BE2C (cell line): Measurements from ENCODE around the gene DAP3.
"Not testable (repeated sequence)": the region's sequence is repeated elsewhere in the genome, so short reads cannot be mapped to it uniquely, and the experiment has no call there.

ENCODE experiments used
- DNase-seq: peaks from one replicate; pipeline ENCODE4 v3.0.0-alpha.2; 2020
- H3K27me3 ChIP-seq: fragments of 250-450 bp; sonication (Bioruptor Pico); 2 replicates; pipeline ENCODE4 v1.5.1; 2020; ENCODE audit warnings: mild to moderate bottlenecking
- H3K36me3 ChIP-seq: fragments of 250-450 bp; sonication (Bioruptor Pico); 2 replicates; pipeline ENCODE4 v1.5.1; 2020; ENCODE audit warnings: mild to moderate bottlenecking
- H3K4me1 ChIP-seq: fragments of 250-450 bp; sonication (Bioruptor Pico); 2 replicates; pipeline ENCODE4 v1.5.1; 2020
- H3K4me3 ChIP-seq: 2 replicates; pipeline ENCODE4 v1.5.1; 2011; ENCODE audit warnings: low read depth, low read length
- H3K9me3 ChIP-seq: fragments of 250-450 bp; sonication (Bioruptor Pico); 2 replicates; pipeline ENCODE4 v1.5.1; 2020
- TF ChIP-seq, protein P1 (sequence below): IDR thresholded peaks from 2 replicates; pipeline ENCODE4 v1.5.1; 2012; ENCODE audit warnings: mild to moderate bottlenecking, low read depth, low read length

Gene DAP3

DNA sequence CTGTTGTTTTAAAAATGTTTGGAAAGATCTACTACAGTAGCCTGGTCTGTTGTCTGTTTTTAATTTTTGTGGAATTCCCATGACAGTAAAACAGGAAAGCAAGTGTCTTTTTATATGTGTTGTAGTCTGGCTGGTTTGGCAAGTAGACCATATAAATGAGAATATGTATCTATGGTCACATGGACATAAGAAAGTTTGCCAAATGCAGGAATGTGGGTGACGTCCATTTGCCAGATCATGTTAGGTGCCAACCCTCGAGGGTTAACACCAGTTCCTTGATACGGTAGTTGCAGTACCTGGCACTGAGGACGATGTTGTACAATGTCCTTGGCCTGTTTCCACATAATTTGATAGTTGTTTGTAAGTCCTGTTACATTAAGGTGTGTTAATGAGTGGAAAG is 6.2 kb downstream of the DAP3 start:
- TF ChIP-seq, protein P1, sequence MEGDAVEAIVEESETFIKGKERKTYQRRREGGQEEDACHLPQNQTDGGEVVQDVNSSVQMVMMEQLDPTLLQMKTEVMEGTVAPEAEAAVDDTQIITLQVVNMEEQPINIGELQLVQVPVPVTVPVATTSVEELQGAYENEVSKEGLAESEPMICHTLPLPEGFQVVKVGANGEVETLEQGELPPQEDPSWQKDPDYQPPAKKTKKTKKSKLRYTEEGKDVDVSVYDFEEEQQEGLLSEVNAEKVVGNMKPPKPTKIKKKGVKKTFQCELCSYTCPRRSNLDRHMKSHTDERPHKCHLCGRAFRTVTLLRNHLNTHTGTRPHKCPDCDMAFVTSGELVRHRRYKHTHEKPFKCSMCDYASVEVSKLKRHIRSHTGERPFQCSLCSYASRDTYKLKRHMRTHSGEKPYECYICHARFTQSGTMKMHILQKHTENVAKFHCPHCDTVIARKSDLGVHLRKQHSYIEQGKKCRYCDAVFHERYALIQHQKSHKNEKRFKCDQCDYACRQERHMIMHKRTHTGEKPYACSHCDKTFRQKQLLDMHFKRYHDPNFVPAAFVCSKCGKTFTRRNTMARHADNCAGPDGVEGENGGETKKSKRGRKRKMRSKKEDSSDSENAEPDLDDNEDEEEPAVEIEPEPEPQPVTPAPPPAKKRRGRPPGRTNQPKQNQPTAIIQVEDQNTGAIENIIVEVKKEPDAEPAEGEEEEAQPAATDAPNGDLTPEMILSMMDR, result no peak
- no peaks in the 10 kb centered on the region for H3K27me3 ChIP-seq
- H3K4me1 ChIP-seq, result no peaks in the 10 kb centered on the region
- DNase-seq, result no peak
- H3K4me3 ChIP-seq, result peak overlapping the region; percentile 68
- no peaks in the 10 kb centered on the region for H3K9me3 ChIP-seq
- H3K36me3 ChIP-seq, result peaks cover 5% of the 10 kb centered on the region

DNA sequence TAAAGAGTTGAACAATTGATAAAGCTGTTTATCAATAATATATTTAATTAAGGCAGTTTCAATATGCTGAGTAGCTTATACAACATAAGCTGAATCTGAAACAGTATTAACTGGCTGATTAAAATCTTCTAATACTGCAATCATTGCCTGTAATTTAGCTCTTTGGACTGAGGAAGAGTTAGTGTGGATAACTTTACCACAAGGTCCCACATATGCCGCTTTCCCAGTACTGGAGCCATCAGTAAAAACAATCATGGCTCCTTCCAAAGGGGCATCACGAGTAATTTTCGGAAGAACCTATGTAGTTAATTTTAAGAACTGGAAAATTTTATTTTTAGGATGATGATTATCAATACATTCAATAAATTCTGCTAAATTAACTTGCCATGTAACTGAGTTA is 6.7 kb downstream of the DAP3 start:
- DNase-seq, result no peak
- peaks cover 5% of the 10 kb centered on the region for H3K36me3 ChIP-seq
- peak overlapping the region; percentile 68 for H3K4me3 ChIP-seq
- H3K4me1 ChIP-seq, result no peaks in the 10 kb centered on the region
- H3K9me3 ChIP-seq, result no peaks in the 10 kb centered on the region
- no peaks in the 10 kb centered on the region for H3K27me3 ChIP-seq
- TF ChIP-seq, protein P1, result no peak

DNA sequence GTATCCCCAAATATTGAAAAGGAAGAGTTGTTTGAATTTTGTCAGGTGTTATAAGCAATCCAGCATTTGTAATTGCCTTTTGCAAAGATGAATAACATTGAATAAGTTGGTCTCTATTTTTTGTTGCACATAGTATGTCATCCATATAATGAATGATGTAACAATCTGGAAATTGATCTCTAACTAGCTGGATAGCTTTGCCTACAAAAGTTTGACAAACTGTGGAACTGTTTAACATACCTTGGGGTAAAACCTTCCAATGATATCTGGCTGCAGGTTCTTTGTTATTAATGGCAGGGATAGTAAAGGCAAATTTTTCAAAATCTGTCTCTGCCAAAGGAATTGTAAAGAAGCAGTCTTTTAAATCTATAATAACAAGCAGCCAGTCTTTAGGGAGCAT is 7.6 kb downstream of the DAP3 start:
- TF ChIP-seq, protein P1, result no peak
- Histone ChIP-seq H3K27me3 (no peaks in the 10 kb centered on the region), H3K9me3 (no peaks in the 10 kb centered on the region), H3K36me3 (peaks cover 3% of the 10 kb centered on the region), H3K4me1 (no peaks in the 10 kb centered on the region), H3K4me3 (no peak overlapping the region)
- DNase-seq, result no peak

DNA sequence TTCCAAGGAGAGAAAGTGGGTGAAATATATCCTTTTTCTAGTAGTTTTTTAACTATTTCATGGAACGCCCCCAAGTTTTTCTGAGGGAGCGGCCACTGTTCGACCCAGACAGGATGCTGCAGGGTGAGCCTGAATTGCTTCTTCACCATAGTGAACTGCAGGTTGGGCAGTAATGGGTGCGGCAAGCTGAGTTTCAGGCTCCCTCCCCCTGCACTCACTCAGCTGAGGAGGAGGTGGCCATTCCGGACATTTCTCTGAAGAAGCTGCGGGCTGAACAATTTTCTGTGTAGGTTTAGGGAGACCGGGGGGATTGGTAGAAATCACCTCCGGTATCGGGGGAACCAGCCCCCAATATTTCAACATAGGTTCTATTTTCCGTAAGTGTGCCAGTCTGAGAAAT is 8.2 kb downstream of the DAP3 start:
- no peaks in the 10 kb centered on the region for H3K36me3 ChIP-seq
- H3K9me3 ChIP-seq, result no peaks in the 10 kb centered on the region
- TF ChIP-seq, protein P1, result no peak
- no peak overlapping the region for H3K4me3 ChIP-seq
- no peak for DNase-seq
- no peaks in the 10 kb centered on the region for H3K27me3 ChIP-seq
- H3K4me1 ChIP-seq, result no peaks in the 10 kb centered on the region

DNA sequence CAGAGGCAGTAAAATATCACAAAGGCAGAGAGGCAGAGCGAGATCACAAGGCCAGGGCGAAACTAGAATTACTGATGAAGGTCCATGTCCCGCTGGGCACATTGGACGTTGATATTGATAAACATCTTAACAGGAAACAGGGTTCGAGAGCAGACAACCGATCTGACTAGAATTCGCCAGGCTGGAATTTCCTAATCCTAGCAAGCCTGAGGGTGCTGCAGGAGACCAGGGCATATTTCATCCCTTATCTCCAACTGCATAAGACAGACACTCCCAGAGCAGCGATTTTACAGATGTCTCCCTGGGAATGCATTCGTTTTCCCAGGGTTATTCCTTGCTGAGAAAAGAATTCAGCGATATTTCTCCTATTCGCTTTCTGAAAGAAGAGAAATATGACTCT is 8.7 kb downstream of the DAP3 start:
- not testable (repeated sequence) for H3K4me3 ChIP-seq, H3K27me3 ChIP-seq, H3K4me1 ChIP-seq, H3K36me3 ChIP-seq, H3K9me3 ChIP-seq
- peak; percentile 19 for DNase-seq

- H3K9me3 ChIP-seq, result no peaks in the 10 kb centered on the region
- H3K27me3 ChIP-seq, result no peaks in the 10 kb centered on the region
- TF ChIP-seq, protein P1, result no peak
- no peak for DNase-seq
- peaks cover 9% of the 10 kb centered on the region for H3K36me3 ChIP-seq
- no peaks in the 10 kb centered on the region for H3K4me1 ChIP-seq
- no peak overlapping the region for H3K4me3 ChIP-seq
Measured at GRCh38 chr1:155698382-155699038, 9.6 kb downstream of the DAP3 start.

DNA sequence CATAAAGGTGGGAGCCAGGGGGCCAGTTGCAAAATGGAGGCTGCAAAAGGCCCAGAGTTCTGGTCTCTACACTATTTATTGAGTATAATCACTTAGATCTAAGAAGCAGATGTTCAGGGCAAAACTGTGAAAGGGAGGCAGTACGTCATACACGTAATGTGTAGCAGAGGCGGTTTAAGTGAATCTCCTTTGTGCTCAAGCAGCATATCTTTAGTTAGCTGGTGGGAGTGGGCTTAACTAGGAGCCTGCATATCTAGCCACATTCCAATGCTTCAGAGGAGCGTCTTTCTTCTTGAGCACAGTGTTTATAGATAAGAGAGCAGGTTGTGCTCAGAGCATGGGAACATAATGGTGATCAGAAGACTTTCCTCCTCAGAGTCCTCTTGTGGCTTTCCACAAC is 10.2 kb downstream of the DAP3 start:
- DNase-seq, H3K36me3 ChIP-seq, H3K9me3 ChIP-seq, H3K4me1 ChIP-seq, H3K27me3 ChIP-seq, H3K4me3 ChIP-seq: not testable (repeated sequence)

- H3K27me3 ChIP-seq, H3K4me1 ChIP-seq, H3K36me3 ChIP-seq, H3K4me3 ChIP-seq, H3K9me3 ChIP-seq, DNase-seq: not testable (repeated sequence)
Measured at GRCh38 chr1:155701675-155702074, 12.8 kb downstream of the DAP3 start.
